Measurements from ENCODE around the gene DZIP1. TPM values are rescaled to one million over a fixed set of nuclear protein-coding genes. Genes with fewer than 3 reads are reported as not detected.

Gene DZIP1
- total RNA-seq, 1 donor from 2014 or later: 30.0 TPM

- no peak for DNase-seq (ENCODE audit: extremely low spot score in 2 of 2)
- H3K4me3 ChIP-seq: no peak overlapping the region
- H3K4me1 ChIP-seq: no peaks in the 10 kb centered on the region
- intact Hi-C loops (cut with DNase I): no loop called here
- no peak for TF ChIP-seq POLR2A (IDR thresholded peaks at IDR 0.05)
- no peak for TF ChIP-seq POLR2AphosphoS5 (IDR thresholded peaks at IDR 0.05; ENCODE audit: insufficient read depth in 1 of 2, low read depth in 1 of 2)
- TF ChIP-seq CTCF (IDR thresholded peaks at IDR 0.05): no peak
- no peaks in the 10 kb centered on the region for H3K36me3 ChIP-seq
- no peaks in the 10 kb centered on the region for H3K9me3 ChIP-seq
- no peaks in the 10 kb centered on the region for H3K27me3 ChIP-seq
- no peak overlapping the region for H3K27ac ChIP-seq
Observed at GRCh38 chr13:95652821-95653220, 8.3 kb upstream of the DZIP1 start.

DNA sequence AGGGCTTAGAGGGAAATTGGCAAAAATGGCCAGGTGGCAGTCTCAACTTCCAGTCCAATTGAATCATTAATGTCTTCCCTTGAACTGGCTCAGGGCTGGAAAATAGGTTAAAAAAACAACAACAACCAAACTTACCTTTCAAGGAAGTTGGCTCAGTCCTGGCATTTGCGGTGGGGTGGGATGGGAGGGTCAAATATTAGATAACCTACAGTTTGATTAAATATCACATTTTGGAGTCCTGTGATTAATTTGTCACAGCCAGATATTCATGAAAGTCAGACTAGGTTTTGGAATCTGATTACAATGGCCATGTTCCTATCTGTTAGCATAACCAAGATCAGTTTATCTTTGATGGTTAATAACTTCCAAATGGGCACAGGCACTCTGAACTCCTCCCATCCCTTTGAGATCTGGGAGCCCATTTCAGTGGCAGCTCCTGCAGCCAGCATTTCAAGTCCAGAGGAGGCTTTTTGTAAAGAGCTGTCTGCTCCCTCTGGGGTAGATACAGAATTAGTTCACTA, 7.8 kb upstream of the DZIP1 start:
- Histone ChIP-seq H3K27ac (no peak overlapping the region), H3K4me3 (no peak overlapping the region), H3K36me3 (no peaks in the 10 kb centered on the region), H3K9me3 (no peaks in the 10 kb centered on the region), H3K27me3 (no peaks in the 10 kb centered on the region), H3K4me1 (no peaks in the 10 kb centered on the region)
- TF ChIP-seq CTCF (IDR thresholded peaks at IDR 0.05): no peak
- TF ChIP-seq POLR2AphosphoS5 (IDR thresholded peaks at IDR 0.05; ENCODE audit: insufficient read depth in 1 of 2, low read depth in 1 of 2): no peak
- no peak for TF ChIP-seq POLR2A (IDR thresholded peaks at IDR 0.05)
- DNase-seq (ENCODE audit: extremely low spot score in 2 of 2): no peak
- intact Hi-C loops (cut with DNase I): no loop called here

GRCh38 chr13:95650696-95651095, 6.2 kb upstream of the DZIP1 start:
- Histone ChIP-seq H3K27me3 (no peaks in the 10 kb centered on the region), H3K9me3 (no peaks in the 10 kb centered on the region), H3K4me3 (no peak overlapping the region), H3K27ac (no peak overlapping the region), H3K36me3 (no peaks in the 10 kb centered on the region), H3K4me1 (no peaks in the 10 kb centered on the region)
- intact Hi-C loops (cut with DNase I): no loop called here
- no peak for DNase-seq (ENCODE audit: extremely low spot score in 2 of 2)
- TF ChIP-seq POLR2A (IDR thresholded peaks at IDR 0.05) (no peak), POLR2AphosphoS5 (IDR thresholded peaks at IDR 0.05; ENCODE audit: insufficient read depth in 1 of 2, low read depth in 1 of 2) (no peak), CTCF (IDR thresholded peaks at IDR 0.05) (no peak)

GRCh38 chr13:95647321-95647720, 2.8 kb upstream of the DZIP1 start:
- Histone ChIP-seq H3K4me3 (no peak overlapping the region), H3K4me1 (peaks cover 6% of the 10 kb centered on the region), H3K9me3 (no peaks in the 10 kb centered on the region), H3K36me3 (no peaks in the 10 kb centered on the region), H3K27ac (no peak overlapping the region), H3K27me3 (no peaks in the 10 kb centered on the region)
- no peak for DNase-seq (ENCODE audit: extremely low spot score in 2 of 2)
- TF ChIP-seq POLR2A (IDR thresholded peaks at IDR 0.05): no peak
- no peak for TF ChIP-seq CTCF (IDR thresholded peaks at IDR 0.05)
- no peak for TF ChIP-seq POLR2AphosphoS5 (IDR thresholded peaks at IDR 0.05; ENCODE audit: insufficient read depth in 1 of 2, low read depth in 1 of 2)
- intact Hi-C loops (cut with DNase I): no loop called here

DNA sequence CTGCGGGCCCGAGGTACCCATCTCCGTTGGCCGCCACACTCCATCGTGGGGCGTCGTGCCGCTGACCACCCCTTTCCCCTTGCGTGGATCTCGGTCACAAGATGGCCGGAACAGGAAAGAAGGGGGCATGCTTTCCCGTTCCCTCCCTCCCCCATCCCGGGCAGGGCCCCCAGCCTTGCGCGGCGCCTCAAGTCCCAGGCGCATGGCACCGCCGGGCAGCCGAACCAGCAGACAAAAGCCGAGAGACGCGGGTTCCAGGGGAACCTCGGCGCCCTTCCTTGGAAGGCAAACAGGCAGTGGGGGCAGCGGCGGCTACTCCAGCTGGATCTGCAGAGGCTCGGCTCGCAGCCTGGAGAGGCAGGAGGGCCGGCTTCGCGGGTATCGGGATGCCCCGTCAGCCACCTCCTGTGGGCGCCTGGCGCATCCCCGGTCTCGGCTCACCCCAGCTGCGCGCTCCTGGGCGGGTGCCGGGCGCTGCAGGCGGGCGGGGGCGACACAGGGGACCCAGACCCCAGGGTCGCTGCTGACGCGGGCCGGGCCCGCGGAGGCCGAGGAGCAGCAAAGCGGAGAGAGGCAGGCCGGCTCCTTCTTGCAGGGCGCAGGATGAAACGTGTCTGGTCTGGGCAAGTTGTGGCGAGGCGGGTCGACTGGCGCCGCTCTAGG, 439 bp downstream of the DZIP1 start:
- H3K36me3 ChIP-seq: no peaks in the 10 kb centered on the region
- TF ChIP-seq POLR2A (IDR thresholded peaks at IDR 0.05): no peak
- TF ChIP-seq POLR2AphosphoS5 (IDR thresholded peaks at IDR 0.05; ENCODE audit: insufficient read depth in 1 of 2, low read depth in 1 of 2): peak in 1 of 2 donors; percentile 51
- no peak for TF ChIP-seq CTCF (IDR thresholded peaks at IDR 0.05)
- peaks cover 23% of the 10 kb centered on the region for H3K4me1 ChIP-seq
- no peak for DNase-seq (ENCODE audit: extremely low spot score in 2 of 2)
- H3K27me3 ChIP-seq: no peaks in the 10 kb centered on the region
- intact Hi-C loops (cut with DNase I): no loop called here
- H3K4me3 ChIP-seq: peak overlapping the region; percentile 62 to 77
- no peaks in the 10 kb centered on the region for H3K9me3 ChIP-seq
- peak overlapping the region; percentile 74 for H3K27ac ChIP-seq
